MCF 10A (cell line): ENCODE measurements around the gene SF1. TPM values are rescaled to one million over a fixed set of nuclear protein-coding genes. Genes with fewer than 3 reads are reported as not detected.

Experiments
- BruUV-seq: library from RNA; stranded (reverse); fragments of 400-500 nt; replicated peaks from 2 replicates; lab custom pipeline; 2021; lab: Mats Ljungman, UMichigan
- CTCF ChIA-PET: fragments of 300-600 bp; sonication (Branson Sonifier 250); formaldehyde crosslinking; extraction: SDS; loops from one replicate; lab custom pipeline; 2021; ENCODE audit warnings: antibody characterized with exemption, inconsistent platforms; lab: Yijun Ruan, JAX
- POLR2A ChIA-PET: fragments of 300-600, 350-650 bp; sonication (Branson Sonifier 250); formaldehyde crosslinking; extraction: SDS; loops from one replicate; lab custom pipeline; 2020; ENCODE audit warnings: antibody characterized with exemption, inconsistent platforms; lab: Yijun Ruan, JAX
- DNase-seq: peaks from one replicate; pipeline ENCODE4 v3.0.0-alpha.2; 2018; ENCODE audit not compliant: unreplicated experiment
- H3K27ac Mint-ChIP-seq: one replicate; pipeline ENCODE4 v1.8.0; 2022; ENCODE audit warnings: mild to moderate bottlenecking, low read depth, mixed read lengths; ENCODE audit not compliant: unreplicated experiment
- H3K27me3 Mint-ChIP-seq: one replicate; pipeline ENCODE4 v1.8.0; 2022; ENCODE audit warnings: mixed read lengths; ENCODE audit not compliant: insufficient read depth, unreplicated experiment
- H3K36me3 Mint-ChIP-seq: one replicate; pipeline ENCODE4 v1.8.0; 2022; ENCODE audit warnings: mild to moderate bottlenecking, moderate library complexity, mixed read lengths; ENCODE audit not compliant: insufficient read depth, unreplicated experiment
- H3K4me1 Mint-ChIP-seq: one replicate; pipeline ENCODE4 v1.8.0; 2022; ENCODE audit warnings: mixed read lengths; ENCODE audit not compliant: insufficient read depth, unreplicated experiment
- H3K4me3 Mint-ChIP-seq: one replicate; pipeline ENCODE4 v1.8.0; 2022; ENCODE audit warnings: mild to moderate bottlenecking, moderate library complexity, mixed read lengths; ENCODE audit not compliant: unreplicated experiment
- H3K9me3 Mint-ChIP-seq: one replicate; pipeline ENCODE4 v1.8.0; 2022; ENCODE audit warnings: mixed read lengths; ENCODE audit not compliant: unreplicated experiment
- intact Hi-C: fragments of 100-400 bp; cut with micrococcal nuclease; formaldehyde crosslinking; loops from 2 replicates; pipeline ENCODE4 v1.14.1; 2022
- total RNA-seq: library from RNA; stranded (reverse); gene quantifications from 2 replicates; pipeline ENCODE4 v1.2.3, GENCODE V29; 2022
- TF ChIP-seq, protein P1 (sequence below): fragments of 200-600 bp; IDR thresholded peaks from one replicate; pipeline ENCODE4 v1.8.0; 2022; ENCODE audit warnings: antibody characterized with exemption, mild to moderate bottlenecking; ENCODE audit not compliant: unreplicated experiment

Gene SF1
- total RNA-seq, 1 experiment from 2014 or later = 503 TPM

DNA sequence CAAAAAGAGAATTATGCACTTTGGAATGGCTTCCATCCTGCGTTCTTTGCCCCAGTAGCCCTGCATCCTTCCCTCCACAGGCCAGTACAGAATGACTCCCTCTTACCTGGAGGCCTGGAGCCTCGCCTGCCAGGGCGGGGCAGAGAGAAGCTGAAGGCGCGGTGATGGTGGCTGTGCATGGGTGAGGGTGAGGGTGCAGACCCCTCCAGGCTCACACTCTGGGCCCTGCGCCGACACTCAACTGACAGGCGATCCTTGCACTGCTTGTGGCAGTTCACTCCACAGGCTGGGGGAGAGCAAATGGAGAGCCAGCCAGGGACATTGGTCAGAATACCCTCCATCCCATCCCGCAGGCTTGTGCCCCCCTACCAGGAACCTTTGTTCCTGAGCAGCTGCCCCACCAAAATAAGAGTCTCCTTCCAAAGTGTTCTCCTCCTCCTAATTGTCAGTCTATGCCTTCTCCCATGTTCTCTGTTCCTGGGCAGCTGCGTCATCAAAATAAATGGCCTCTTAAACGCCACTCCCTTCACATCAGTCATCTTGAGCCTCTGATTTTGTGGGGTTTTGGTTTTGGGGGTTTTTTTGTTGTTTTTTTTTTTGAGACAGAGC, 49.5 kb downstream of the SF1 start:
- H3K36me3 Mint-ChIP-seq = no peaks in the 10 kb centered on the region
- DNase-seq = no peak
- peaks cover 25% of the 10 kb centered on the region for H3K27me3 Mint-ChIP-seq
- CTCF ChIA-PET = no interaction called here
- no TSS peak for BruUV-seq
- POLR2A ChIA-PET = no interaction called here
- H3K27ac Mint-ChIP-seq = no peak overlapping the region
- TF ChIP-seq, protein P1, sequence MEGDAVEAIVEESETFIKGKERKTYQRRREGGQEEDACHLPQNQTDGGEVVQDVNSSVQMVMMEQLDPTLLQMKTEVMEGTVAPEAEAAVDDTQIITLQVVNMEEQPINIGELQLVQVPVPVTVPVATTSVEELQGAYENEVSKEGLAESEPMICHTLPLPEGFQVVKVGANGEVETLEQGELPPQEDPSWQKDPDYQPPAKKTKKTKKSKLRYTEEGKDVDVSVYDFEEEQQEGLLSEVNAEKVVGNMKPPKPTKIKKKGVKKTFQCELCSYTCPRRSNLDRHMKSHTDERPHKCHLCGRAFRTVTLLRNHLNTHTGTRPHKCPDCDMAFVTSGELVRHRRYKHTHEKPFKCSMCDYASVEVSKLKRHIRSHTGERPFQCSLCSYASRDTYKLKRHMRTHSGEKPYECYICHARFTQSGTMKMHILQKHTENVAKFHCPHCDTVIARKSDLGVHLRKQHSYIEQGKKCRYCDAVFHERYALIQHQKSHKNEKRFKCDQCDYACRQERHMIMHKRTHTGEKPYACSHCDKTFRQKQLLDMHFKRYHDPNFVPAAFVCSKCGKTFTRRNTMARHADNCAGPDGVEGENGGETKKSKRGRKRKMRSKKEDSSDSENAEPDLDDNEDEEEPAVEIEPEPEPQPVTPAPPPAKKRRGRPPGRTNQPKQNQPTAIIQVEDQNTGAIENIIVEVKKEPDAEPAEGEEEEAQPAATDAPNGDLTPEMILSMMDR = no peak
- no peak overlapping the region for H3K4me3 Mint-ChIP-seq
- intact Hi-C loops = no loop called here
- H3K4me1 Mint-ChIP-seq = no peaks in the 10 kb centered on the region
- H3K9me3 Mint-ChIP-seq = no peaks in the 10 kb centered on the region

DNA sequence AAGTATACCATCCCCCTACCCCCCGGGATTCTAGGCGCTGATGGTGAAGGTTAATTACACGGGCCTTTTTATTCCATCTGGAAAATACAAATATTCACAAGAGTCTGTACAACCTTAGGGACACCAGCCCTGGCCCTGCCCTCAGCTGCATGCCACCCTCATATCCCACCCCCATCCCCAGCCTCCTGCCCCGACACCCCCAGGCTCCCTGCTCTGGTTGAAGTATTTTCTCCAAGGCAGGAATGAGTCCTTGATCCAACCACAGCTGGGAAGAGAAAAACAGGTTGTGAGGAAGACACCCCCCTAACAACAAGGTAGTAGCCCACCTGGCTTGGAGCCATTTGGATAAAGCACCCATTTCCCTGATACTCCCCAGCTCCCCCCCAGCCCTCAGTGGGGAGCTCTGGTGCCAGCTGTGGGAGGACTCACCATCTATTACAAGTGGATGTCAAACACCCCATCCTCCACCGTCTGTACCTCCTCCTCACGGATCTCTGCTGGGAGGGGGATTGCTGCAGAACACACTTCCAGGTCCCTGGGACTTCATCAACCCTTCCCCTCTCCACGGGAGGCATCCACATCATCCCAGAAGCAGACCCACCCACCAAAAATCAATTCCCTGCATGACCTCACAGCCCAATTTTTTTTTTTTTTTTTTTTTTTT, 51.3 kb downstream of the SF1 start:
- intact Hi-C loops = no loop called here
- BruUV-seq = no TSS peak
- DNase-seq = no peak
- Mint-ChIP-seq H3K27ac (no peak overlapping the region), H3K4me3 (no peak overlapping the region), H3K9me3 (no peaks in the 10 kb centered on the region), H3K36me3 (no peaks in the 10 kb centered on the region), H3K27me3 (peaks cover 33% of the 10 kb centered on the region), H3K4me1 (no peaks in the 10 kb centered on the region)
- TF ChIP-seq, protein P1 = no peak
- CTCF ChIA-PET = interaction anchor here (1.0 to 1.3 kb wide), 2 partner anchors 38 to 280 kb away, joined by 3 read pairs; no protein-coding TSS in a partner anchor
- POLR2A ChIA-PET = interaction anchor here (0.6 kb wide), 1 partner anchor 14 kb away, joined by 3 read pairs; no protein-coding TSS in a partner anchor

DNA sequence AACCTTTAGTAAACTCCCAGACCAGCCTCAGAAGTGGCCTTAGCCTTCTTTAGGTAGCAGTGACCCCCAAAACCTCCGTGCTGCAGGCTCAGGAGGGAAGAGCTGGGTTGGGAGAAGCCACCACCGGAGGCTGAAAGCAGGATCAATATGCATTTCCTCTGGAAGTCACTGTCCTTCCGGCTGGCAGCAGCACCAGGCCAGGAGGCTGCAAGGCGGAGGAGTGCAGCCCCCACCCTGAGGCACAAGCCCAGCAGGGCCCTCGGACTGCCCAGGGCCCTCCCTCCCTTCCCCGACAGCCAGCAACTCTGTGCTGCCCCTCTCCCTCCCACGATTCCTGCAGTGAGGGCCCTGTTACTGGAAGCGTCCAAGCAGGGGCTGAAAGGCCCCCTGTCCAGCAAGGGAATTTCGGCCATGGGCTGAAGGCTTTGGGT, 52.1 kb downstream of the SF1 start:
- BruUV-seq = no TSS peak
- TF ChIP-seq, protein P1 = no peak
- Mint-ChIP-seq H3K27me3 (peaks cover 40% of the 10 kb centered on the region), H3K9me3 (no peaks in the 10 kb centered on the region), H3K4me3 (no peak overlapping the region), H3K36me3 (no peaks in the 10 kb centered on the region), H3K4me1 (no peaks in the 10 kb centered on the region), H3K27ac (no peak overlapping the region)
- CTCF ChIA-PET = interaction anchor here (0.7 to 1.0 kb wide), 2 partner anchors 23 to 38 kb away, joined by 5 to 6 read pairs; no protein-coding TSS in a partner anchor
- no peak for DNase-seq
- intact Hi-C loops = no loop called here
- POLR2A ChIA-PET = no interaction called here

DNA sequence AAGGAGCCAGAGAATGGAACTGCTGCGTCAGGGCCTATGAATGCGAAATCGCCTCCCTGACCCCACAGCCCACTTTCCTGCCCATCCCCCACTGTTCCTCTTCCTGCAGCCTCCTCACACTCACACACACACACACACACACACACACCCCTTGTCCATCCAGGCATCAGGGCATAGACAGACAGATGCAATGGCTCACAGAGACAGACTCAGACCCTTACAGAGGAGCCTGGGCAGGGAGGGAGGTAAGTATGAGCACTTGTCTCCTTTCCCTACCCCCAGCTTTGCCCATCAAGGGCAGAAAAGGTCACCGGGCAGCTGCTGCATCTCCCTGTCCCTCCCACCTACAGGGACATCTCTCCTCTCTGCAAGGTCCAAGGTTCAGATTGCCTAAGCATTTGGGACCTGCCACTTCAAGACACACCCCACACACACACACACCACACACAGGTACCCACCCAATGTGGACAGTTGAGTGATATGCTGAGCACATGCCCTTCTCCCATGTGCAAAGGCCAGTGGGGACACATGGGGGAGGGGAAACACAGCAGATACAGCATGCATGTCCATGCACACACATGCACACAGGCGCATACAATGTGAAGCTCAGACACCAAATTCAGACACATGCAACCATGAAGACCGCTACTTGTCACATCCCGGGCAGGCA, 53.3 kb downstream of the SF1 start:
- Mint-ChIP-seq H3K27ac (no peak overlapping the region), H3K4me1 (no peaks in the 10 kb centered on the region), H3K4me3 (no peak overlapping the region), H3K27me3 (peaks cover 46% of the 10 kb centered on the region), H3K9me3 (no peaks in the 10 kb centered on the region), H3K36me3 (no peaks in the 10 kb centered on the region)
- TF ChIP-seq, protein P1 = no peak
- POLR2A ChIA-PET = no interaction called here
- intact Hi-C loops = no loop called here
- CTCF ChIA-PET = interaction anchor here (0.7 to 1.0 kb wide), 4 partner anchors 11 to 37 kb away, joined by 3 to 6 read pairs (median 4); no protein-coding TSS in a partner anchor
- no peak for DNase-seq
- BruUV-seq = no TSS peak
